Activated naive CD4-positive, alpha-beta T cell treated with anti-CD3 and anti-CD28 coated beads, Interleukin-2, amount 50 U/mL, for 24 hours (primary cell): Measurements from ENCODE around the gene GDAP2.
"Not testable (repeated sequence)": the region's sequence is repeated elsewhere in the genome, so short reads cannot be mapped to it uniquely, and the experiment has no call there.

Source experiments
- H3K27ac Mint-ChIP-seq: one replicate; pipeline ENCODE4 v1.8.0; 2021; ENCODE audit warnings: mild to moderate bottlenecking, mixed read lengths
- H3K27me3 Mint-ChIP-seq: one replicate; pipeline ENCODE4 v1.8.0; 2021; ENCODE audit warnings: mixed read lengths
- H3K36me3 Mint-ChIP-seq: one replicate; pipeline ENCODE4 v1.8.0; 2021; ENCODE audit warnings: mixed read lengths
- H3K4me1 Mint-ChIP-seq: one replicate; pipeline ENCODE4 v1.8.0; 2021; ENCODE audit warnings: mixed read lengths
- H3K4me3 Mint-ChIP-seq: one replicate; pipeline ENCODE4 v1.8.0; 2021; ENCODE audit warnings: mild to moderate bottlenecking, mixed read lengths
- H3K9me3 Mint-ChIP-seq: one replicate; pipeline ENCODE4 v1.8.0; 2021; ENCODE audit warnings: mixed read lengths

Gene GDAP2

DNA sequence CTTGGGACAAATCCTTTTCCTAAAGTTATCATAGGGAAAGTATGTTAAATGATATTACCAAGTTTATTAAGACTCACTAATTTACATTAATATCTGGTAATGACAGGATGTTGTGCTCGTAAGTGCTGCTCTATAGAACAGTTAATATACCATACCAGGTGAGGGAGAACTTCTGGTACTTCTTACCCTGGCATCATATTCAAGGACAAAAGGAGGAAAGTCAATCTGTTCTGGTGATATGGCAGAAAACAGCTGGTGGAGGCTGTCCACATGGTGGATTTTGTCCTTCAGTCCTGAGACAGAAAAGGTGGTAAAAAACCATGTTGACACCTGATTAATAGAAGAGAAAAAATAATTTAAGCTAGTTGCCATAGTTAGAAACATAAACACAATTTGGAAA is 51.6 kb downstream of the GDAP2 start:
- peaks cover 7% of the 10 kb centered on the region for H3K9me3 Mint-ChIP-seq
- H3K27me3 Mint-ChIP-seq = no peaks in the 10 kb centered on the region
- no peak overlapping the region for H3K4me3 Mint-ChIP-seq
- peaks cover 64% of the 10 kb centered on the region for H3K36me3 Mint-ChIP-seq
- no peaks in the 10 kb centered on the region for H3K4me1 Mint-ChIP-seq
- H3K27ac Mint-ChIP-seq = no peak overlapping the region

DNA sequence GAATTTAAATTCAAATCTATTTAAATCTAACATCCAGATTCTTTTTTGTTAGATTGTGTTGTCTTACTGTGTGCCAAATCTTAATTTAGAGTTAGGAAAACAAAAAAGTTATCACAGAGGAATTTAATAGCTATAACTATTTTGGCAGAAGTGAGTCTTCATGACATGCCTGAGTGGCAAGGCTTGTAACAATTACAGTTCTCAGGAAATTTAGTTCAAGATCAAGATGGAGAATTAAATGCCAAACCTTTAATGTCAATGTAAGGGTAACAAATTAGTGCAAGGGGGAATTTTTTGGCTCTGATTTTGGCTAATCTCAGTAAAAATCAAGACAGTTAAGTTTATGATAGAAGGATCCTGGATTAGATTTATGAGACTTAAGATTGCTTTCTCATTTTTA is 58.4 kb downstream of the GDAP2 start:
- Mint-ChIP-seq H3K36me3 (peaks cover 72% of the 10 kb centered on the region), H3K4me3 (no peak overlapping the region), H3K27ac (no peak overlapping the region), H3K27me3 (no peaks in the 10 kb centered on the region), H3K4me1 (no peaks in the 10 kb centered on the region), H3K9me3 (no peaks in the 10 kb centered on the region)

DNA sequence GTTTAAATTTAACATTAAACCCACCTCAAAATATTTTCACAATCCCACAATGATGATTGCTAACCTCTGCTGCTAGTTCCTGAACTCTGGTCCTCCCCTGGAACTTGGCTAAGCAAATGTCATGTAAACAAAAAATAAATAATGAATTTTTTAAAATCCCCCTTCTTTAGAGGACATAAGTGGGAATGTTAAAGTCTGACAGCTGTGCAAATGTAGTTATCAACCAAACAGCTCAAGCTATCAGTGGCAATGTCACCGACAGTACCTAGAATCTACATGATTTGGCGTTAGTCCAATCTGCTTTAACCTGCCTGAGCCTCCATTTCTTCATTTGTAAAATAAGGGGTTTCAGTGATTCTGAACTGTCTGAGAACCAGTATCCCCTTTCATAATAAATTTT is 67.7 kb downstream of the GDAP2 start:
- H3K27me3 Mint-ChIP-seq = no peaks in the 10 kb centered on the region
- H3K4me3 Mint-ChIP-seq = no peak overlapping the region
- no peaks in the 10 kb centered on the region for H3K9me3 Mint-ChIP-seq
- H3K4me1 Mint-ChIP-seq = no peaks in the 10 kb centered on the region
- H3K36me3 Mint-ChIP-seq = peaks cover 25% of the 10 kb centered on the region
- no peak overlapping the region for H3K27ac Mint-ChIP-seq

DNA sequence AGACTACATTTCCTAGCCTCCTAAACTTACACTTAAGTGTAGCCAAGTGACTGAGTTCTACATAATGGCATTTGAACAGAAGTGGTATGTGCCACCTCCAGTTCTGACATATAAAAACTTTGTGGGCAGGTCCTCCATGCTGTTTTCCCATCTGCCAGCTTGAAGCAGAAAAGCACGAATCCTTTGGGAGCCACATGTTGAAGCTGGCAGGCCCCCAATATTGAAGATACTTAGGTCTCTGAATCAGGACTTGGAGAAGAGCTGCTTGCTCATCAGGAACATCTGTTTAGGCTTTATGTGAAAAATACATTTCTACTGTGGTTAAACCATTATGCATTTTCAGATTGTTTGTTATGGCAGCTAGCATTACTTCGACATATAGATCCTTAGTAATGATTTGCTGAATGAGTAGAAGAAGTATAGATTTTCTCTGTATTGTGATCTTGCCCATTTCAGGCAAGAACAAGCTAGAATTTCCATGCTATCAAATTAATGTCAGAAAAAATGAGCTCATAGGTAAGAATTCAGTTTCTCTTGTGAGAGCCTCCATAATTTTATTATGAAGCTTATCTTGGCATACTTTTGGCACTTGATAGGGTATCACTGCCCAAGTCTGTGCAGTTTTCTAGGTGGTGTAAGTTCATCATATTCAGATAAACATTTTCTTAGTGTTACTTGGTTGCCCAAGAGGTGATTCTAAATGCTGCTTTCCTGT is 68.4 kb downstream of the GDAP2 start:
- no peak overlapping the region for H3K4me3 Mint-ChIP-seq
- H3K27ac Mint-ChIP-seq = no peak overlapping the region
- peaks cover 19% of the 10 kb centered on the region for H3K36me3 Mint-ChIP-seq
- H3K9me3 Mint-ChIP-seq = no peaks in the 10 kb centered on the region
- no peaks in the 10 kb centered on the region for H3K4me1 Mint-ChIP-seq
- no peaks in the 10 kb centered on the region for H3K27me3 Mint-ChIP-seq

DNA sequence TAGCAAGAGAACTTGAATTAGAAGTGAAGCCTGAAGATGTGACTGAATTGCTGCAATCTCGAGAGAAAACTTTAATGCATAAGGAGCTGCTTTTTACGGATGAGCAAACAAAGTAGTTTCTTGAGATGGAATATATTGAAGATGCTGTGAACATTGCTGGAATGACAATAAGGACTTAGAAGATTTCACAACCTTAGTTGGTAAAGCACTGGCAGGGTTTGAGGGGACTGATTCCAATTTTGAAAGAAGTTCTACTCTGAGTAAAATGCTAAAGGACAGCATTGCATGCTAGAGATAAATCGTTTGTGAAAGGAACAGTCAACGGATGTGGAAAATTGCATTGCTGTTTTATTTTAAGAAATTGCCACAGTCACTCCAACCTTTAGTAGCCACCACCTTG is 69.5 kb downstream of the GDAP2 start:
- Mint-ChIP-seq H3K36me3 (peaks cover 11% of the 10 kb centered on the region), H3K4me1 (no peaks in the 10 kb centered on the region), H3K4me3 (no peak overlapping the region), H3K9me3 (no peaks in the 10 kb centered on the region), H3K27me3 (no peaks in the 10 kb centered on the region), H3K27ac (no peak overlapping the region)

DNA sequence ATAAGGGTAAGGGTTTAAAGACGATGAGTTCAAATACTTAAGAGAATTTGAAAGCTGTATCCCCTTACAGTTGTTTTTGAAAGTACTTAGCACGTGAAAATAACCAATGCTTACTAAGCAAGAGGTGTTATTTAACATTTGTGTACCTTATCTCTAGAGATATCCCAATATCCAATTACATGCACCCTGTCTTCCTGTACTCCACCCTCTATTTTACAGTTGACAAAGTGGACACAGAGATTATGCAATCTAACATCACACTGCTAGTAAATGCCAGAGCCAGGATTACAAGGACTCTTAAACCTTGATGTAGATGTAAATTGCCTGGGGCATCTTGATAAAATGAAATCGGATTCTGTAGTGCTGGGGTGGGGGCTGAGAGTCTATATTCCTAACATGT is 72.0 kb downstream of the GDAP2 start:
- Mint-ChIP-seq H3K27ac (no peak overlapping the region), H3K4me1 (no peaks in the 10 kb centered on the region), H3K27me3 (no peaks in the 10 kb centered on the region), H3K9me3 (no peaks in the 10 kb centered on the region), H3K4me3 (no peak overlapping the region), H3K36me3 (peaks cover 6% of the 10 kb centered on the region)

DNA sequence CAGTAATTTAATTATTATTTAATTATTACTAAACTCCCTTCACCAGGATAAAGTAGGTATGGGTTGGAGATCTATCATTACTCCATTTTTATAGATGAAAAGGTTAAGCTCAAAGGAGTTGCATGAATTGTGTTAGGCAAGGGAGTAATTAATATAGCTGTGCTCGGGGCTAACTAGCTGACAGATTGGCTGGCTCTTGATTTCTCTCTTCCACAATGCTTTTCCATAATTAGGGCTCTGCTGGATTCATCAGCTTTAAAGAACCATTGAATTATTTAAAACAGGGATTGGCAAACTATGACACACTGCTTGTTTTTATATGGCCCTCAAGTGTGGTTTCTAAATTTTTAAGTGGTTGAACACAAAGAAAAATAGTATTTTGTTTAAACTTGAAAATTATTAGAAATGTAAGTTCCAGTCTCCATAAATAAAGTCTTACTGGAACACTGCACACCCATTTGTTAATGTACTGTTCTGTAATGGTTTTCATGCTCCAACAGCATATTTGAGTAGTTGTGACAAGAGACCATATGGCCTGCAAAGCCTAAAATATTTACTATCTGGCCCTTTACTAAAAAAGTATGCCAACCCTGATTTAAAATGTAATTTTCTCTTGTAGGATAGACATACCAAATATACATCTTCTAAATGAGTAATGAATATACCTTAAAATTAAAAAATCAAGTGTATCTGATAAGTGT is 76.4 kb downstream of the GDAP2 start:
- H3K4me1 Mint-ChIP-seq = no peaks in the 10 kb centered on the region
- H3K27me3 Mint-ChIP-seq = no peaks in the 10 kb centered on the region
- H3K36me3 Mint-ChIP-seq = peaks cover 4% of the 10 kb centered on the region
- no peak overlapping the region for H3K27ac Mint-ChIP-seq
- H3K4me3 Mint-ChIP-seq = no peak overlapping the region
- H3K9me3 Mint-ChIP-seq = peaks cover 8% of the 10 kb centered on the region

DNA sequence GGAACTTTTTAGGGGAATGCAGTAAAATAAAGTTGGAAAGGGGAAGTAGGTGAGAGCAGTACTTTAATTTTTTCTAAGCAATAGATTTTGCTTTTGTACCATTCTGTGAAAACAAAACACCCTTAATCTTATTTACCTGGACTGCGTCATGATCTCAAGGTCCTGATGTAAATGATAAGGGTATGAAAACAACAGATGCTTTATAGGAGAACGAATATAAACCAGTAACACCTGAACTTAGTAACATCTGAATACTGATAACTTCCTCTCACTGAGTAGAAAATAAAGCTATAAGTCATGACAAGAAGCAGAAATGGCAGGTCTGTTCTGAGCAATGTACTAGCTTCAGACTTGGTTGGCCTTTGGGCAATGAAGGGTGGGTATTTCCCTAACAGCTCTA is 77.7 kb downstream of the GDAP2 start:
- H3K9me3 Mint-ChIP-seq = peaks cover 8% of the 10 kb centered on the region
- peaks cover 10% of the 10 kb centered on the region for H3K36me3 Mint-ChIP-seq
- H3K4me3 Mint-ChIP-seq = no peak overlapping the region
- H3K4me1 Mint-ChIP-seq = no peaks in the 10 kb centered on the region
- no peaks in the 10 kb centered on the region for H3K27me3 Mint-ChIP-seq
- H3K27ac Mint-ChIP-seq = no peak overlapping the region

DNA sequence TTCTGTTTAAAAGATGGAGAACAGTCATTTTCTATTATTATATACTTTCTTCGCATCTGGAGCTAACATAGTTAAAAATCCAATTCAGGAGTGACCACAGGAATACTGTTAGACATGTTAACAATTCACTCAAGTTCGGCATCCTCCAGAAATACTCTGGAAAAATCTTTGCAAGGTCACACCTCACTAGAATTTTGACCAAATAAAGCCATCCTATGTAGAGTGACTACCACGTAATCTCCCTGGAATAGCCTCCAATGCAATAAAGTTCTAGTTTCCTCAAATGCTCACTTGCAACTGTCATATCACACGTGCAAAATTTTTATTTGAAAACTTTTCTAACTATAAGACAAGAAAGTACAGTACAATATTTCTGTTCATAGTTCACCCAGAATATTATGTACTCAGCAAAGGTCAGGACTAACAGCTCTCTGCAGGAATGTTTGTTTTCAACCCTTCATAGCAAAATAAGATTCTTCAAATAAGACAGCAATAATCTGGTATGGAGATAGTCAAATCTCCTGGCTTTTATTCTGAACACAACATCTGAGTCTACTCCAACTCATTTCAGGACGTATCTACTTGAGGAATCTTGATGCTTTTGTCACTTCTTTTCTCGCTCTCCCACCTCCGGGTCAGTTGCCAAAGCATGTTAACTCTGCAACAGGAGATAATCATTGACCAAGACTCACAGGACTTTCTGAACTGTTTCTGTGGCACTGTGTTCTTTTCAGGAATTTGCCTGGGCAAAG is 82.6 kb downstream of the GDAP2 start:
- Mint-ChIP-seq H3K27me3 (no peaks in the 10 kb centered on the region), H3K27ac (no peak overlapping the region), H3K36me3 (peaks cover 35% of the 10 kb centered on the region), H3K4me1 (no peaks in the 10 kb centered on the region), H3K9me3 (peaks cover 25% of the 10 kb centered on the region), H3K4me3 (no peak overlapping the region)

DNA sequence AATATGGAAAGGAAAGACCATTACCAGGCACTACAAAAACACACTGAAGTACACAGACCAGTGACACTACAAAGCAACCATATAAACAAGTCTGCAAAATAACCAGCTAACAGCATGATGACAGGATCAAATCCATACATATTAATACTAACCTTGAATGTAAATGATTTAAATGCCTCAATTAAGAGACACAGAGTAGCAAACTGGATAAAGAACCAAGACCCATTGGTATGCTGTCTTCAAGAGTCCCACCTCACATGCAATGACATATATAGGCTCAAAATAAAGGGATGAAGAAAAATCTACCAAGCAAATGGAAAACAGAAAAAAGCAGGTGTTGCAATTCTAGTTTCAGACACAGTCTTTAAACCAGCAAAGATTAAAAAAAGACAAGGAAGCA is 84.9 kb downstream of the GDAP2 start:
- Mint-ChIP-seq H3K9me3 (peaks cover 17% of the 10 kb centered on the region), H3K36me3 (peaks cover 43% of the 10 kb centered on the region)
- not testable (repeated sequence) for H3K27me3 Mint-ChIP-seq, H3K4me3 Mint-ChIP-seq, H3K4me1 Mint-ChIP-seq, H3K27ac Mint-ChIP-seq

DNA sequence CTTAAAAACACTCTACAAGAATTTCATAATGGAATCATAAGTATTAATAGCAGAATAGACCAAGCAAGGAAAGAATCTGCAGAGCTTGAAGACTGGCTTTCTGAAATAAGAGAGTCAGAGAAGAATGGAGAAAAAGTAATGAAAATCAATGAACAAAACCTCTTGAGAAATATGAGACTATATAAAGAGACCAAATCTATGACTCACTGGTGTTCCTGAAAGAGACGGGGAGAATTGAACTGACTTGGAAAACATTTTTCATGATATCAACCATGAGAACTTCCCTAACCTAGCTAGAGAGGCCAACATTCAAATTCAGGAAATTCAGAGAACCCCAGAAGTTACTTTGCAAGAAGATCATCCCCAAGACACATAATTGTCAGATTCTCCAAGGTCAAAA is 85.6 kb downstream of the GDAP2 start:
- Mint-ChIP-seq H3K4me1 (no peaks in the 10 kb centered on the region), H3K27ac (no peak overlapping the region), H3K27me3 (no peaks in the 10 kb centered on the region), H3K36me3 (peaks cover 43% of the 10 kb centered on the region), H3K4me3 (no peak overlapping the region), H3K9me3 (peaks cover 17% of the 10 kb centered on the region)

DNA sequence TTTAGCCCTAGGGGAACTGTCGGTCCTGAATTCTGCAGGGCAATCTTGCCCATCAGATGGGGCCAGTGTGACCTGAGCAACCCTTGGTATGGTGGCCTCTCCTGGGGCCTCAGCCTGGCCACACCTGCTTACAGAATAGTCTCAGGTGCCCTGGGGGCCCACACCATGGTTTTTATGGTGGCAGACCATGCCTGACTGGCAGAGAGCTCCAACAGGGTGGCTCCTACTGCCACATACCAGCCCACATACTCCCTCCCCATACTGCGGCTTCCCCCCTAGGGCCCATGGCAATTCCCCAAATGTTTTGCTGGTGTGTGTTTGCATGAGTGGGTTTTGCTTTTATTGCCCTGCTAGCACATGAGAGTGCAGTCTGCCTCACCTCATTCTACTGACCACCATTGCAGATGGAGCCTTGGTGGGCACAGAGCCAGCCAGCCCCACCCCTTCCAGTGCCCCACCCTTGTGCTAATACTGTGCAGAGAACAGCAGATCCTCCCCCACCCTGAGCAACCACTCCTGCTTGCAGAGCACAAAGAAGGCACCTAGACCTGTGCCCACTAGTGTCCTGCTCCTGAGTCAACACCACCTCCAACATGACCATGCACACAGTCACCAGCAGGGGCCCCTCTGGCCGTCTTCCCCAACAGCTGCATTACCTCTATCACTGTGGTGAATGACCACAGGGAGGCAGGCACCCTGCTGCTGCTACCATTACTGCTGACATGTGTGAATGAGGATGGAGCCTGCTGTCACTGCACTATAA is 86.8 kb downstream of the GDAP2 start:
- Mint-ChIP-seq H3K9me3 (peaks cover 17% of the 10 kb centered on the region), H3K27ac (no peak overlapping the region), H3K27me3 (no peaks in the 10 kb centered on the region), H3K36me3 (peaks cover 50% of the 10 kb centered on the region), H3K4me1 (no peaks in the 10 kb centered on the region), H3K4me3 (no peak overlapping the region)

DNA sequence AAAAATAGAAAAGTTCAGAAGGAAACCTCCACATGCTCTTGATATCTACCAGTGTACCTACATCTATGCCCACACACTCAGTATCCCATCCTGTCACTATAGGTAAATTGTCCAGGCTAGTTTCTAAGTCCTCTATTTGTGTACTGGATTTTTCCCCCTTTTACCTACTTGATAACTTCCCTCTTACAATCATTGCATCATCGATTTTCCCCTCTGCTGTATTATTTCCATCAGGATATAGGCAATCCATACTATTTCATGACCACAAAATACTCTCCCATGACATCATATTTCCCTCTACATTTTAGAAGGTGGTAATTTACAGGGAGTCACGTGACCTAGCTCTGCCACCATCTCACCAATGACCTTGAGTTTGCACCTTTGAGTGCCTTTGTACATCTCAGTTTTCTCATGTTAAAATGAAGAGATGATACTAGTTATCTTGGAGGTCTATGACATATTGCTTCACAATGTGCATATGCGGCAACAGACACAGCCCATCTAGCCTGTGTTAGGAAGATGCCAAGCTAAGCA is 88.2 kb downstream of the GDAP2 start:
- Mint-ChIP-seq H3K27ac (no peak overlapping the region), H3K4me1 (no peaks in the 10 kb centered on the region), H3K36me3 (peaks cover 44% of the 10 kb centered on the region), H3K4me3 (no peak overlapping the region), H3K27me3 (no peaks in the 10 kb centered on the region), H3K9me3 (peaks cover 17% of the 10 kb centered on the region)

DNA sequence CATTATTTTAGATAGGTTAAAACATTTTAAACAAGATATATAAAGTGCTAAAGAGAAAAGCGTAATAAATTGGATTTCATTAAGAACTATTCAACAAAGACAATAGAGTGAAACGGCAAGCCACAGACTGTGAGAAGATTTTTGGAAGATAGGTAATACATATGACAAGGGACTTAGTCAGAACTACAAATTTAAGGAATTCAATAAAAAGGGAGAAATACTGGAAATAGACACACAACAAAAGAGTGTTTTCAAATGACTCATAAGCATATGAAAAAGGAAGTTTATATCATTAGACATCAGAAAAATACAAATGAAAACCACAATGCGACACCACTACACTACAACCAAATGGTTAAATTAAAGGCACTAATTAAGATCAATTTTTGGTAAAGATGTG is 90.5 kb downstream of the GDAP2 start:
- Mint-ChIP-seq H3K9me3 (peaks cover 5% of the 10 kb centered on the region), H3K4me3 (no peak overlapping the region), H3K27ac (no peak overlapping the region), H3K27me3 (no peaks in the 10 kb centered on the region), H3K4me1 (no peaks in the 10 kb centered on the region), H3K36me3 (peaks cover 27% of the 10 kb centered on the region)

DNA sequence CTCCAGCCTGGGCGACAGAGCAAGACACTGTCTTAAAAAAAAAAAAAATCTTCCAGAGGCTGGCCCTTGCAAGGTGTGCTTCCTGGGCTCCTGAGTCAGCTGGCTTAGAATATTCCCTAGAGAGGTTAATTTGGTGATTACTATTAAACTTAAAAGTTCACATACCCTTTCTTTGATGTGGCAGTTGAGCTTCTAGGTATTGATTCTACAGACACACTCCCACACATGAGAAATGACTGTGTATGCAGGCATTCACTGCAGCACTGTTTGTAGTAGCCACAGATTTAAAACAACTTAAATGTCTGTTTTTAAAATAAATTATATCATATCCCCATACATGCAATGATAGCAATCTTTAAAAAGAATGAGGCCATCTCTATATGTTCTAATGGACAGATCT is 93.4 kb downstream of the GDAP2 start:
- H3K27me3 Mint-ChIP-seq = peaks cover 2% of the 10 kb centered on the region
- H3K4me3 Mint-ChIP-seq = no peak overlapping the region
- no peak overlapping the region for H3K27ac Mint-ChIP-seq
- H3K36me3 Mint-ChIP-seq = peaks cover 14% of the 10 kb centered on the region
- no peaks in the 10 kb centered on the region for H3K9me3 Mint-ChIP-seq
- no peaks in the 10 kb centered on the region for H3K4me1 Mint-ChIP-seq
